HG03103 (cell line): ENCODE data around the gene FHOD3.

Source experiments
- ATAC-seq: cut with Tn5 transposase; IDR thresholded peaks from one replicate; pipeline ENCODE4 v1.9.1; 2021; ENCODE audit warnings: low read depth; ENCODE audit not compliant: unreplicated experiment

FHOD3 gene

GRCh38 chr18:36675542-36675941, 378.0 kb downstream of the FHOD3 start:
- no peak for ATAC-seq

GRCh38 chr18:36676629-36677028, 379.1 kb downstream of the FHOD3 start:
- no peak for ATAC-seq

- ATAC-seq: no peak
Measured at GRCh38 chr18:36680042-36680441, 382.5 kb downstream of the FHOD3 start.

GRCh38 chr18:36685580-36685979, 388.1 kb downstream of the FHOD3 start:
- ATAC-seq: no peak

- no peak for ATAC-seq
Measured at GRCh38 chr18:36688020-36688965, 390.8 kb downstream of the FHOD3 start.

- no peak for ATAC-seq
Measured at GRCh38 chr18:36692371-36692770, 394.9 kb downstream of the FHOD3 start.

GRCh38 chr18:36692921-36693332, 395.4 kb downstream of the FHOD3 start:
- no peak for ATAC-seq

- ATAC-seq: no peak
Measured at GRCh38 chr18:36693931-36694620, 396.6 kb downstream of the FHOD3 start.

GRCh38 chr18:36695806-36696205, 398.3 kb downstream of the FHOD3 start:
- no peak for ATAC-seq

GRCh38 chr18:36697905-36698304, 400.4 kb downstream of the FHOD3 start:
- no peak for ATAC-seq

GRCh38 chr18:36700955-36701354, 403.4 kb downstream of the FHOD3 start:
- ATAC-seq: no peak

- ATAC-seq: no peak
Measured at GRCh38 chr18:36702401-36703013, 405.0 kb downstream of the FHOD3 start.

GRCh38 chr18:36704156-36704555, 406.6 kb downstream of the FHOD3 start:
- no peak for ATAC-seq

- no peak for ATAC-seq
Measured at GRCh38 chr18:36706134-36706881, 408.8 kb downstream of the FHOD3 start.

- no peak for ATAC-seq
Measured at GRCh38 chr18:36708366-36708765, 410.9 kb downstream of the FHOD3 start.

- ATAC-seq: no peak
Measured at GRCh38 chr18:36709315-36709714, 411.8 kb downstream of the FHOD3 start.

GRCh38 chr18:36711014-36711725, 413.7 kb downstream of the FHOD3 start:
- ATAC-seq: no peak

- ATAC-seq: no peak
Measured at GRCh38 chr18:36711813-36712444, 414.4 kb downstream of the FHOD3 start.

GRCh38 chr18:36714476-36714875, 417.0 kb downstream of the FHOD3 start:
- ATAC-seq: no peak
